ENCODE measurements around the gene FGF5. TPM values are rescaled to one million over a fixed set of nuclear protein-coding genes. Genes with fewer than 3 reads are reported as not detected.

The FGF5 gene
- total RNA-seq, 1 donor from 2014 or later = 3.8 TPM

GRCh38 chr4:80307774-80308465 lies 41.5 kb downstream of the FGF5 start:
- Histone ChIP-seq H3K27me3 (ENCODE audit: control insufficient read depth, insufficient read depth, low read length) (no peaks in the 10 kb centered on the region), H3K4me3 (ENCODE audit: low read depth, low read length) (no peak overlapping the region), H3K36me3 (ENCODE audit: control insufficient read depth, insufficient read depth, low read length) (no peaks in the 10 kb centered on the region)
- no peak for TF ChIP-seq CTCF (IDR thresholded peaks at IDR 0.05; ENCODE audit: insufficient read depth, low read length, poor library complexity, severe bottlenecking)
- no peak for DNase-seq (ENCODE audit: low read depth)

- no peak for DNase-seq (ENCODE audit: low read depth)
- H3K4me3 ChIP-seq (ENCODE audit: low read depth, low read length) = no peak overlapping the region
- no peaks in the 10 kb centered on the region for H3K36me3 ChIP-seq (ENCODE audit: control insufficient read depth, insufficient read depth, low read length)
- no peak for TF ChIP-seq CTCF (IDR thresholded peaks at IDR 0.05; ENCODE audit: insufficient read depth, low read length, poor library complexity, severe bottlenecking)
- H3K27me3 ChIP-seq (ENCODE audit: control insufficient read depth, insufficient read depth, low read length) = no peaks in the 10 kb centered on the region
Measured at GRCh38 chr4:80308466-80308822, 42.0 kb downstream of the FGF5 start.

GRCh38 chr4:80309294-80310004 lies 43.0 kb downstream of the FGF5 start:
- no peaks in the 10 kb centered on the region for H3K36me3 ChIP-seq (ENCODE audit: control insufficient read depth, insufficient read depth, low read length)
- no peak overlapping the region for H3K4me3 ChIP-seq (ENCODE audit: low read depth, low read length)
- TF ChIP-seq CTCF (IDR thresholded peaks at IDR 0.05; ENCODE audit: insufficient read depth, low read length, poor library complexity, severe bottlenecking) = no peak
- peak; percentile 74 for DNase-seq (ENCODE audit: low read depth)
- H3K27me3 ChIP-seq (ENCODE audit: control insufficient read depth, insufficient read depth, low read length) = no peaks in the 10 kb centered on the region

- Histone ChIP-seq H3K4me3 (ENCODE audit: low read depth, low read length) (no peak overlapping the region), H3K27me3 (ENCODE audit: control insufficient read depth, insufficient read depth, low read length) (no peaks in the 10 kb centered on the region), H3K36me3 (ENCODE audit: control insufficient read depth, insufficient read depth, low read length) (no peaks in the 10 kb centered on the region)
- no peak for TF ChIP-seq CTCF (IDR thresholded peaks at IDR 0.05; ENCODE audit: insufficient read depth, low read length, poor library complexity, severe bottlenecking)
- no peak for DNase-seq (ENCODE audit: low read depth)
Measured at GRCh38 chr4:80311130-80311529, 44.7 kb downstream of the FGF5 start.

GRCh38 chr4:80312124-80312523 lies 45.7 kb downstream of the FGF5 start:
- Histone ChIP-seq H3K36me3 (ENCODE audit: control insufficient read depth, insufficient read depth, low read length) (no peaks in the 10 kb centered on the region), H3K27me3 (ENCODE audit: control insufficient read depth, insufficient read depth, low read length) (no peaks in the 10 kb centered on the region), H3K4me3 (ENCODE audit: low read depth, low read length) (no peak overlapping the region)
- TF ChIP-seq CTCF (IDR thresholded peaks at IDR 0.05; ENCODE audit: insufficient read depth, low read length, poor library complexity, severe bottlenecking) = no peak
- DNase-seq (ENCODE audit: low read depth) = no peak
